ENCODE data around the gene HES4.

GRCh38 chr1:996851-997712 lies 2.8 kb downstream of the HES4 start:
- TF ChIP-seq CTCF (IDR thresholded peaks at IDR 0.05; ENCODE audit: insufficient read depth, low read depth, low read length) (no peak), EZH2 (IDR thresholded peaks at IDR 0.05; ENCODE audit: insufficient read depth, low read length) (peak; percentile 3)
